GM18519 (cell line): ENCODE data around the gene CST3.
"Not testable (repeated sequence)": the region's sequence is repeated elsewhere in the genome, so short reads cannot be mapped to it uniquely, and the experiment has no call there.

Experiments used
- ATAC-seq: cut with Tn5 transposase; IDR thresholded peaks from one replicate; pipeline ENCODE4 v1.9.1; 2021; ENCODE audit warnings: mild to moderate bottlenecking, moderate library complexity; ENCODE audit not compliant: unreplicated experiment, low FRiP score

CST3 gene

GRCh38 chr20:23645575-23645974 is 7.8 kb upstream of the CST3 start:
- no peak for ATAC-seq

- no peak for ATAC-seq
Measured at GRCh38 chr20:23644164-23644563, 6.4 kb upstream of the CST3 start.

DNA sequence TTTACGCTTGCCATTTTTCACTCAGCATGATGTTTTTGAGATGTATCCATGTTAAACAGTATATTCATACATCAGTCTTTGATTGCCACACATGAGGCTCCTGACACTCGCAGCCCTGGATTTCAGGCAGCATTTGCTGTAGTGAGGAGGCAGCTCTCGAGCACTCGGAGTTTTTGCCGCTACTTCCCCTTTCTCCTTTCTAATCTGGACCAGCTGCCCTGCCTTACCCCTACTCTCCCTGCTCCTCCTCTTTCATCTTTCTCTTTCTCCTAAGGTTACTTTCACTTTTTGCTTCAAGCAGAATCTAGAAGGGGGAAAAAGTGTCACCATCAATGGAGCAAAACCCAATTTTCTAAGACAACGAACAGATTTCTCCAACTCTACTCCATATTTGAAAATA is 5.9 kb upstream of the CST3 start:
- no peak for ATAC-seq

DNA sequence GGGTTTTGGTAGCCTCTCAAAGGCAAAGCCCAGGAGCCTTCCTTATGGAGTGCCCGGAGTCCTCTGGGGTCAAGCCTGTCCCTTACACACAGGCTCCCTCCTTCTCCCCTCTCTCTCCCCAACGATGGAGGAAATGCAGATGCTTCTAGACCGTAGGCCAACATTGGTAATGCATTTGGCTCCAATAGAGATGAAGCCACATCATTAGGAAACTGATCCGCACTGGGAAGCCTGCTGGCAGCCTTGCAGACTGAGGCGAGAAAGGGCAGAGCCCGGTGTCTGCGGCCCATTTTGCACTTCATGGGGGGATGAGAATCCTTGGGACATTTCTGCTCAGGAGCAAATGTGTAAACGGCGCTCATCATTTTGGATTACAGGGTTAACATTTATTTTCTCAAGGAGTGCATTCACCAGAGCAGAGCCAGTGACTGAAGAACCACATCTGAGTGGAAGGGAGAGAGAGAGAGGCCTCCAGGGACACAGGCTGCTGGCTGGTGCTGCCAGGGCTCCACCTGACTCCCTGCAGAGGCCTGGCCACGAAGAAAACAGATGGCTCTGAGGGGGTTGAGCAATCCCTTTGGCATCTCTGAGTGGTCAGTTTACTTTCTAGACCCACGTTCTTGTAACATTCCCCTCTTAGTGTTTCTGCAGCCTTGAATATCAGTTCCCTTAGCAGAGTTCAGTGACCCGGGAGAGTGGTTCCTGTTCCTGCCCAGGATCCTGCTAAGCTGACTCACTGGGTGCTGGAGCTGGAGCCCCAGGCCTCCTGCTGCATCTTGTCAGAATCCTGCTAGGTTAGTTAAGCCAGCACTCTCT is 4.4 kb upstream of the CST3 start:
- no peak for ATAC-seq

GRCh38 chr20:23640671-23641667 is 3.2 kb upstream of the CST3 start:
- ATAC-seq, result no peak

GRCh38 chr20:23640018-23640601 is 2.4 kb upstream of the CST3 start:
- no peak for ATAC-seq

DNA sequence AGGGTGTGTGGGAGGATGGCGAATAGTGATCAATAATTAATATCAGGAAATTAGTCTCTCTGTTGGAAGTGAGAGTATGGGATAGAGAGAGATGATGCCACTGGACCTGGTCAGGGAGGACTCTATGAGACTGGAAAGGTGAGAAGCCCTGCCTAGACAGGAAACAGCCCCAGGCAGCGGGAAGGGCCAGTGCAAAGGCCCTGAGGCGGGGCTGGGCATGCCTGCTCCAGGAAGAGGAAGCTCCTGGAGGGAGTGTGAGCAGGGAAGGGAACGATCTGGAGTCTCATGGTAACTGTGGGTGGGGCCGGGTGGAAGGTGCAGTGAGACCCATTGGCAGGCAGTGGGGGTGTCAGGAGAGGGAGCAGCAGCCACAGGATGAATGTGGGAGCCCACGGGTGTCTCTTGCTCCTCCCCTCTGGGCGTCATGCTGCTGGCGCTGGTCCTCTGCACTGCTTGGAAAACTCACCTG is 1.8 kb upstream of the CST3 start:
- no peak for ATAC-seq

- ATAC-seq, result no peak
Measured at GRCh38 chr20:23638309-23638708, 554 bp upstream of the CST3 start.

DNA sequence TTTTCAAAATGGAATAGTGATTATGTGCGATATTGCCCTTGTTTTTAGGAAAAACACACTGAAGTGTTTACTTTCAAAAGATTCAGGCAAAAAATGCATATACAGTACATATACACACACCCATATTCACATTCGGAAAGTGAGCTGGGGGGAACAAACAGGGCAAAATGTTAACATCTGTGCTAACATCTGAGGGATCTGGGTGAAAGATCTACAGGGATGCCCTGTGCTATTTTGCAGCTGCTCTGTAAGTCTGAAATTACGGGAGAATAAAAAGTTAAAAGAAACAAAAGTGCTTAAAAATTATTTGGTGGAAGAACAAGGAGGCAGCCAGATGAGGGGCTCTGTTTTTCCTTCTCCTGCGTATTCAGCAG is 860 bp downstream of the CST3 start:
- ATAC-seq, result no peak

GRCh38 chr20:23636182-23636907 is 1.4 kb downstream of the CST3 start:
- no peak for ATAC-seq

DNA sequence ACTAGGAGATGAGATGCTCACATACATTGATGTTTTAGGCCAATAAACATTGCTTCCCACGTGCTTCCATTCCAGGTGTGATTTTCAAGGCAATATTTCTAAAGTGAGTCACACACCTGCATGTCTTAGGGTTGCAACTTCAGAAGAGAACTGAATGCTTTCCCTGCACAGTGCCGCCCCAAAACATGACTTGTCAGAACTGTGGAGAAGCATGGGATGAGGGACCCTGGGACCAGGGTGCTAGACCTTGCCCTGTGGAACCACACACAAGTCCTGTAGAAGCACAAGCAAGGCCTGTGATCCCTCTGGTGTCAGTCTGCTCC is 2.0 kb downstream of the CST3 start:
- ATAC-seq, result not testable (repeated sequence)

- no peak for ATAC-seq
Measured at GRCh38 chr20:23634985-23635767, 2.6 kb downstream of the CST3 start.

DNA sequence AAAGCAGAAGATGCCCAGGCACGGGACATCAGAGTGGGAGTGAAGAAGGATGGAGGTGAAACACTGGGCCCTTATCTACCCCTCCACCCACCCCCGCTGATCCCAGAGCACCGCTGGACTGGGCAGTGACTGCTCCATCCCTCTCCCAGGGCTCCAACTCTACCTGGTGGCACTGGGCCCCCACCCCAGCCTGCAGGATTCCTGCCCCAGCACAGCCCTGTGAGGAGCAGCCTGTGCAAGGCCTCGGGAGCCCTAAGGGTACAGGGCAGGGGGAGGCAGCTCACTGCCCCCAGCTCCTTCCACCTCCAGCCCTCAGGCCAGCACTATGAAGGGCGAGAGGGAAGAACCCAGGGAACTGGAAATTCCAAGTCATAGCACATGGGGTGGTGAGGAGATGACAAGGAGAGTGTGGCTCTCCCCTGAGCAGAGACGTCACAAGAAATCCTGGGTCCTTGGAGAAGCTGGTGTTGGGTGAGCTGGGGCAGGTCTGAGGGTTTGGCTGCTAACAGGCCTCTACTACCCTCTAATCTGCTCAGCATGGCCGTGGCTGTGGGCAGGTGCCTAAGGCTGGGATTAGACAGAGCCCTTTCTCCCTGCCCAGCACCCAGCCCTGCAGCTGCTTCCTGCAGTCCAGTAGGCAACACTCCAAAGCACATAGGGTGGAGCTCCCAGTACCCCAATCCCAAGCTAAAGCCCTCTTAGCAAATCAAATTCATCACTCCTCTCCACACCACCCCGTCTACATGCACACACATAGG is 3.5 kb downstream of the CST3 start:
- ATAC-seq, result no peak

GRCh38 chr20:23632711-23633573 is 4.8 kb downstream of the CST3 start:
- no peak for ATAC-seq

GRCh38 chr20:23631981-23632710 is 5.6 kb downstream of the CST3 start:
- ATAC-seq, result no peak

GRCh38 chr20:23631226-23631822 is 6.4 kb downstream of the CST3 start:
- no peak for ATAC-seq

DNA sequence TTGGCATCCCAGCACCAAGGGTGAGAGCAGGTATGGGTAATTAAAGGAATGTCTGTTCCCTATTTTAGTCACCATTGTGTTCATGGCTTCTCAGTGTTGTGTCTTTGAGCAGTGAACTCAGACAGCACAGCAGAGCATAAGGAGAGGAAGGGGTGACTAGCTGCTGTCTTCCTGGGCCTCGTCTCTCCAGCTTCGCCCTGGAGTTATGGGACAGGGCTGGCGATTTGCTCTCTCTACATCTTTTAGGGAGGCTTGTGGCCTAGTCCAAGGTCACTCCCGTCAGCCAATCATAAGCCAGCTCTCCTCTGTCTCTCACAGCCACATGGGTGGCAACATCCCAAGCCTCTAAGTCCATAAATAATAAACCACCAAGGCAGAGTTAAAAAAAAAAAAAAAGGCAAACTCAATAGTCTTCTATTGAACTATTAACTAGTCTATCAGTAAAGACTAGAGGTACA is 7.3 kb downstream of the CST3 start:
- ATAC-seq, result no peak
